ENCODE data around the gene MAOA.

GRCh38 chrX:43741843-43742573, 85.9 kb downstream of the MAOA start:
- TF ChIP-seq CTCF (IDR thresholded peaks at IDR 0.05): no peak
- TF ChIP-seq POLR2A (IDR thresholded peaks at IDR 0.05): no peak
